Thyroid gland (tissue), 4 donors: ENCODE data around the gene TADA3.

Source experiments
- CTCF ChIP-seq, 6 experiments: fragments of 200-600 bp in 3 of 6; fragments of 450-650 bp in 3 of 6; sonication (generic) in 3 of 6; IDR thresholded peaks; one replicate each; pipeline ENCODE4 v1.5.1; 2016 to 2019; ENCODE audit warnings: antibody characterized with exemption in 6 of 6, mild to moderate bottlenecking in 2 of 6, inconsistent platforms in 1 of 6, moderate library complexity in 1 of 6
- POLR2A ChIP-seq, 2 donors: fragments of 450-650 bp; IDR thresholded peaks; one replicate each; pipeline ENCODE4 v1.6.1; 2017; ENCODE audit warnings: antibody characterized with exemption in 2 of 2, mild to moderate bottlenecking in 2 of 2, moderate library complexity in 1 of 2

GRCh38 chr3:9784965-9785364 lies 7.3 kb downstream of the TADA3 start:
- TF ChIP-seq POLR2A (IDR thresholded peaks at IDR 0.05): no peak
- no peak for TF ChIP-seq CTCF (IDR thresholded peaks at IDR 0.05)
